K562 (cell line): ENCODE measurements around the gene TGFB2.

ENCODE experiments used
- DPF2 ChIP-seq: fragments of 450-650 bp; IDR thresholded peaks from 2 replicates; pipeline ENCODE4 v1.6.1; 2016
- ZNF436 ChIP-seq: fragments of 250-450, 450-650 bp; sonication (Bioruptor Pico); formaldehyde crosslinking; IDR thresholded peaks from 2 replicates; pipeline ENCODE4 v1.7.0; 2020; ENCODE audit warnings: mild to moderate bottlenecking
- TF ChIP-seq, protein P1 (sequence below): fragments of 250-450 bp; sonication (Bioruptor Pico); IDR thresholded peaks from 2 replicates; pipeline ENCODE4 v1.8.0; 2021; ENCODE audit warnings: mild to moderate bottlenecking, moderate library complexity

DNA sequence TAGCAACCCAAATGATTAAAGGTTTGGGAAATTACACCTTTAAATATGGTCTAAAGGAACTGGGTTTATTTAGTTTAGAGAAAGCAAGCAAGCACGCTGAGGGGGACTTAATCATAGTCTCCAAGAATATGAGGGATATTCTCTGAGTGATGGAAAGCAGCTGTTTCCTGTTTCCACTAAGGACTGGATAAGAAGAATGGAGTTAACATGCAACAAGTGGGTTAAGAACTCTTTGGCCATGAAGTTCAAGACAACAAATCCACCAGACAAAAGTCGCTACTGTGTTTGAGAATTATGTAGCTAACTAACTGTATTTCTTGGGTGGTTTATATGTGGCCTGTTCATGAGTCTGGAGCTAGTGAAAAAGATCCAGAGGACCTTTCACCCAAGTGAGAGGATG is 85.7 kb downstream of the TGFB2 start:
- TF ChIP-seq DPF2 (no peak), ZNF436 (CRISPR knock-in tag) (no peak)
- TF ChIP-seq, protein P1, sequence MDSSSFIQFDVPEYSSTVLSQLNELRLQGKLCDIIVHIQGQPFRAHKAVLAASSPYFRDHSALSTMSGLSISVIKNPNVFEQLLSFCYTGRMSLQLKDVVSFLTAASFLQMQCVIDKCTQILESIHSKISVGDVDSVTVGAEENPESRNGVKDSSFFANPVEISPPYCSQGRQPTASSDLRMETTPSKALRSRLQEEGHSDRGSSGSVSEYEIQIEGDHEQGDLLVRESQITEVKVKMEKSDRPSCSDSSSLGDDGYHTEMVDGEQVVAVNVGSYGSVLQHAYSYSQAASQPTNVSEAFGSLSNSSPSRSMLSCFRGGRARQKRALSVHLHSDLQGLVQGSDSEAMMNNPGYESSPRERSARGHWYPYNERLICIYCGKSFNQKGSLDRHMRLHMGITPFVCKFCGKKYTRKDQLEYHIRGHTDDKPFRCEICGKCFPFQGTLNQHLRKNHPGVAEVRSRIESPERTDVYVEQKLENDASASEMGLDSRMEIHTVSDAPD (CRISPR knock-in tag): no peak
